ENCODE data around the gene PARD3B.

DNA sequence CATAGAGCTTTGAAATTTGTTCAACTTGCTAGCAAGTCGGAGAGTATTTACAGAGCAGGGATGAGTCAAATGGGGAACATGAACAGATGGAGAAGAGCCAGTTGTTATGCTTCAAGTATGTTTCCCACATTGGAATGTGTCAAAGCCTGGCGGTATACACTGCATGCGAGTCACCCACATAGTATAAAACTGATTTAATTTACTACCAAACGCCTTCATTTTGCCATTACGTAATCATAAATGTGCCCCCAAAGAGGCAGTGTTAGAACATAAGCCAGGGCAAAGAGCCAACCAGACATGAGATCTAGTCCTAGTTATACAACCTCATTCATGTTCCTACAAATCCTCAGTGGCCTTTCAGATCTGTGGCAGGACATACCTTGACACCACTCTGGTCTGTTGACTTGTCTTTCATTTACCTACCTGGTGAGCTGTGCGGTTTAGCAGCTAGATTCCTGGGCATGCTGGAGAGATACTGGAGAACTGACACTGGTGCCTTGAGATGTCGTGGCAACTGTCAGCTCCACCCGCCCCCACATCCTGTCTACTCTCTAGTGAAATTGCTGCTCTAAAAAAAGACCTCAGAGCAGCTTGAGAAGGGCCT is 1115.3 kb downstream of the PARD3B start:
- TF ChIP-seq, protein P1, sequence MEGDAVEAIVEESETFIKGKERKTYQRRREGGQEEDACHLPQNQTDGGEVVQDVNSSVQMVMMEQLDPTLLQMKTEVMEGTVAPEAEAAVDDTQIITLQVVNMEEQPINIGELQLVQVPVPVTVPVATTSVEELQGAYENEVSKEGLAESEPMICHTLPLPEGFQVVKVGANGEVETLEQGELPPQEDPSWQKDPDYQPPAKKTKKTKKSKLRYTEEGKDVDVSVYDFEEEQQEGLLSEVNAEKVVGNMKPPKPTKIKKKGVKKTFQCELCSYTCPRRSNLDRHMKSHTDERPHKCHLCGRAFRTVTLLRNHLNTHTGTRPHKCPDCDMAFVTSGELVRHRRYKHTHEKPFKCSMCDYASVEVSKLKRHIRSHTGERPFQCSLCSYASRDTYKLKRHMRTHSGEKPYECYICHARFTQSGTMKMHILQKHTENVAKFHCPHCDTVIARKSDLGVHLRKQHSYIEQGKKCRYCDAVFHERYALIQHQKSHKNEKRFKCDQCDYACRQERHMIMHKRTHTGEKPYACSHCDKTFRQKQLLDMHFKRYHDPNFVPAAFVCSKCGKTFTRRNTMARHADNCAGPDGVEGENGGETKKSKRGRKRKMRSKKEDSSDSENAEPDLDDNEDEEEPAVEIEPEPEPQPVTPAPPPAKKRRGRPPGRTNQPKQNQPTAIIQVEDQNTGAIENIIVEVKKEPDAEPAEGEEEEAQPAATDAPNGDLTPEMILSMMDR (IDR thresholded peaks at IDR 0.05): no peak
- TF ChIP-seq POLR2A (IDR thresholded peaks at IDR 0.05): no peak
